ENCODE measurements around the gene KATNAL1. TPM values are rescaled to one million over a fixed set of nuclear protein-coding genes. Genes with fewer than 3 reads are reported as not detected.

Gene KATNAL1
- total and polyA plus RNA-seq, 8 donors: 1.2 to 24.2 (median 4.2) TPM

- TF ChIP-seq EP300 (IDR thresholded peaks at IDR 0.05): no peak
- no peak for TF ChIP-seq POLR2AphosphoS5 (IDR thresholded peaks at IDR 0.05)
- TF ChIP-seq CTCF (IDR thresholded peaks at IDR 0.05): no peak
- no peak for TF ChIP-seq POLR2A (IDR thresholded peaks at IDR 0.05)
- H3K4me3 ChIP-seq: no peak overlapping the region
- intact Hi-C loops (cut with DNase I; ENCODE audit: low total_unique reads): no loop called here
These were observed 15.1 kb upstream of the KATNAL1 start for GRCh38 chr13:30322428-30322827.

GRCh38 chr13:30321256-30321655, 13.9 kb upstream of the KATNAL1 start:
- intact Hi-C loops (cut with DNase I; ENCODE audit: low total_unique reads): no loop called here
- WGBS, 5 donors: 67 to 77% (median 72%) methylated on average over 3 of the region's 3 CpGs
- Histone ChIP-seq H3K36me3 (no peaks in the 10 kb centered on the region), H3K9me3 (no peaks in the 10 kb centered on the region), H3K4me3 (no peak overlapping the region), H3K4me1 (no peaks in the 10 kb centered on the region), H3K27me3 (no peaks in the 10 kb centered on the region), H3K27ac (no peak overlapping the region)
- DNase-seq: no peak
- TF ChIP-seq CTCF (IDR thresholded peaks at IDR 0.05) (no peak), POLR2AphosphoS5 (IDR thresholded peaks at IDR 0.05) (no peak), EP300 (IDR thresholded peaks at IDR 0.05) (no peak), POLR2A (IDR thresholded peaks at IDR 0.05) (no peak)

More at GRCh38 chr13:30322428-30322827, 15.1 kb upstream of the KATNAL1 start:
- Histone ChIP-seq H3K4me1 (no peaks in the 10 kb centered on the region), H3K27ac (no peak overlapping the region), H3K9me3 (no peaks in the 10 kb centered on the region), H3K27me3 (no peaks in the 10 kb centered on the region), H3K36me3 (no peaks in the 10 kb centered on the region)
- 63 to 77% (median 66%) methylated on average over 7 of the region's 7 CpGs for WGBS, 5 donors
- DNase-seq: no peak

GRCh38 chr13:30319655-30320054, 12.3 kb upstream of the KATNAL1 start:
- intact Hi-C loops (cut with DNase I; ENCODE audit: low total_unique reads): no loop called here
- H3K27me3 ChIP-seq: no peaks in the 10 kb centered on the region
- no peaks in the 10 kb centered on the region for H3K4me1 ChIP-seq
- DNase-seq: no peak
- H3K9me3 ChIP-seq: no peaks in the 10 kb centered on the region
- WGBS, 5 donors: 56 to 85% (median 75%) methylated on average over 5 of the region's 5 CpGs
- no peak overlapping the region for H3K4me3 ChIP-seq
- no peaks in the 10 kb centered on the region for H3K36me3 ChIP-seq
- TF ChIP-seq EP300 (IDR thresholded peaks at IDR 0.05): no peak
- no peak for TF ChIP-seq CTCF (IDR thresholded peaks at IDR 0.05)
- no peak for TF ChIP-seq POLR2AphosphoS5 (IDR thresholded peaks at IDR 0.05)
- no peak for TF ChIP-seq POLR2A (IDR thresholded peaks at IDR 0.05)
- peak overlapping the region in 1 of 5 donors; percentile 46 for H3K27ac ChIP-seq

GRCh38 chr13:30319130-30319529, 11.8 kb upstream of the KATNAL1 start:
- peak overlapping the region in 1 of 5 donors; percentile 46 for H3K27ac ChIP-seq
- intact Hi-C loops (cut with DNase I; ENCODE audit: low total_unique reads): no loop called here
- 71 to 89% (median 80%) methylated on average over 4 of the region's 4 CpGs for WGBS, 5 donors

More at GRCh38 chr13:30319130-30319529, 11.8 kb upstream of the KATNAL1 start:
- Histone ChIP-seq H3K36me3 (no peaks in the 10 kb centered on the region), H3K27me3 (no peaks in the 10 kb centered on the region), H3K4me1 (no peaks in the 10 kb centered on the region), H3K9me3 (no peaks in the 10 kb centered on the region), H3K4me3 (no peak overlapping the region)
- no peak for DNase-seq
- no peak for TF ChIP-seq POLR2AphosphoS5 (IDR thresholded peaks at IDR 0.05)
- no peak for TF ChIP-seq EP300 (IDR thresholded peaks at IDR 0.05)
- no peak for TF ChIP-seq POLR2A (IDR thresholded peaks at IDR 0.05)
- TF ChIP-seq CTCF (IDR thresholded peaks at IDR 0.05): no peak
